ENCODE data around the gene DNAJC15.
A peak's percentile ranks its signal among the peaks of the same experiment; 100 is the strongest.

Gene DNAJC15

GRCh38 chr13:43023289-43023963 is at the start of gene DNAJC15:
Gene DNAJC15 (plus strand): TSS chr13:43023586. CDS start chr13:43023627, 41 bp downstream.
- ChIA-PET POLR2A (interaction anchor here (0.6 to 1.0 kb wide), 2 partner anchors 23 to 27 kb away, joined by 4 read pairs; no protein-coding TSS in a partner anchor), CTCF (interaction anchor here (0.8 to 2.8 kb wide), 5 partner anchors 9 to 54 kb away, joined by 3 to 10 read pairs (median 3); no protein-coding TSS in a partner anchor)
- no peak for TF ChIP-seq CTCF (IDR thresholded peaks at IDR 0.05; ENCODE audit: insufficient read depth, low read length, missing control alignments)
- peak within 1 kb of the TSS; percentile 77 for H3K4me3 ChIP-seq (ENCODE audit: low read depth, low read length)
- DNase-seq (ENCODE audit: low read depth, low spot score), result no peak

GRCh38 chr13:42976066-42976465 is 47.3 kb upstream of the DNAJC15 start:
- no peak overlapping the region for H3K4me3 ChIP-seq (ENCODE audit: low read depth, low read length)
- TF ChIP-seq CTCF (IDR thresholded peaks at IDR 0.05; ENCODE audit: insufficient read depth, low read length, missing control alignments), result no peak
- no peak for DNase-seq (ENCODE audit: low read depth, low spot score)
- ChIA-PET POLR2A (no interaction called here), CTCF (interaction anchor here (0.9 to 1.0 kb wide), 2 partner anchors 12 to 16 kb away, joined by 3 read pairs; partner anchors contain the start of gene EPSTI1)

GRCh38 chr13:42977219-42977659 is 46.1 kb upstream of the DNAJC15 start:
- POLR2A ChIA-PET, result no interaction called here
- TF ChIP-seq CTCF (IDR thresholded peaks at IDR 0.05; ENCODE audit: insufficient read depth, low read length, missing control alignments), result no peak
- no peak for DNase-seq (ENCODE audit: low read depth, low spot score)
- CTCF ChIA-PET, result no interaction called here
- H3K4me3 ChIP-seq (ENCODE audit: low read depth, low read length), result no peak overlapping the region

GRCh38 chr13:42981317-42981716 is 42.1 kb upstream of the DNAJC15 start:
- peak; percentile 53 for DNase-seq (ENCODE audit: low read depth, low spot score)
- H3K4me3 ChIP-seq (ENCODE audit: low read depth, low read length), result no peak overlapping the region
- CTCF ChIA-PET, result interaction anchor here (1.0 to 6.2 kb wide), 4 partner anchors 9 to 386 kb away, joined by 3 to 59 read pairs (median 4); no protein-coding TSS in a partner anchor
- no peak for TF ChIP-seq CTCF (IDR thresholded peaks at IDR 0.05; ENCODE audit: insufficient read depth, low read length, missing control alignments)
- POLR2A ChIA-PET, result interaction anchor here (0.6 kb wide), 1 partner anchor 11 kb away, joined by 3 read pairs; no protein-coding TSS in a partner anchor

GRCh38 chr13:42981853-42982252 is 41.5 kb upstream of the DNAJC15 start:
- H3K4me3 ChIP-seq (ENCODE audit: low read depth, low read length), result no peak overlapping the region
- TF ChIP-seq CTCF (IDR thresholded peaks at IDR 0.05; ENCODE audit: insufficient read depth, low read length, missing control alignments), result no peak
- ChIA-PET POLR2A (no interaction called here), CTCF (interaction anchor here (0.7 to 6.2 kb wide), 4 partner anchors 8 to 13 kb away, joined by 3 to 59 read pairs (median 4); partner anchors contain the start of gene EPSTI1)
- DNase-seq (ENCODE audit: low read depth, low spot score), result no peak

GRCh38 chr13:42984026-42984425 is 39.4 kb upstream of the DNAJC15 start:
- POLR2A ChIA-PET, result no interaction called here
- no peak for TF ChIP-seq CTCF (IDR thresholded peaks at IDR 0.05; ENCODE audit: insufficient read depth, low read length, missing control alignments)
- H3K4me3 ChIP-seq (ENCODE audit: low read depth, low read length), result no peak overlapping the region
- CTCF ChIA-PET, result interaction anchor here (6.2 kb wide), 1 partner anchor 15 kb away, joined by 59 read pairs; no protein-coding TSS in a partner anchor
- DNase-seq (ENCODE audit: low read depth, low spot score), result no peak
